ENCODE results near the gene SRSF5.

SRSF5 gene

DNA sequence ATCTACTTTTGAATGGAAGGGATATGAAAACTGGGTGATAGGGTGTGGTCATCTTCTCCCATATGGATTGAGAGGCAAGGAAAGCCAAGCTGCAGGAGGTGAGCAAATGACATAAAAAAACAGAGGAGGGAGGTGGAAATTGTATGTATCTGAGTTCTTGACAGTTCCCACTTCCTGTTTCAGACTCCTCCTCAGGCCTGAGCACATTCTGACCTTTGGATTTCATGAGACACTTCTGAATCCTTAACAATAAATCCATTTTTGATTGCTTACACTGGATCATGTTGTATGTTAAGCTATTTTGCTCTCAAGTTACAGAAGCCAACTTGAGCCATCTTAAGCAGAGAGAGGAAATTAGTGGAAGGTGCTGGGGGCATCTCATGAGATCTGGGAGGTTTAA lies 11.6 kb upstream of the SRSF5 start:
- no peak overlapping the region for H3K27ac ChIP-seq
- CTCF ChIA-PET: no interaction called here
- POLR2A ChIA-PET (ENCODE audit: low non-redundant PET): no interaction called here
- DNase-seq (ENCODE audit: low spot score): no peak
- TF ChIP-seq, protein P1, sequence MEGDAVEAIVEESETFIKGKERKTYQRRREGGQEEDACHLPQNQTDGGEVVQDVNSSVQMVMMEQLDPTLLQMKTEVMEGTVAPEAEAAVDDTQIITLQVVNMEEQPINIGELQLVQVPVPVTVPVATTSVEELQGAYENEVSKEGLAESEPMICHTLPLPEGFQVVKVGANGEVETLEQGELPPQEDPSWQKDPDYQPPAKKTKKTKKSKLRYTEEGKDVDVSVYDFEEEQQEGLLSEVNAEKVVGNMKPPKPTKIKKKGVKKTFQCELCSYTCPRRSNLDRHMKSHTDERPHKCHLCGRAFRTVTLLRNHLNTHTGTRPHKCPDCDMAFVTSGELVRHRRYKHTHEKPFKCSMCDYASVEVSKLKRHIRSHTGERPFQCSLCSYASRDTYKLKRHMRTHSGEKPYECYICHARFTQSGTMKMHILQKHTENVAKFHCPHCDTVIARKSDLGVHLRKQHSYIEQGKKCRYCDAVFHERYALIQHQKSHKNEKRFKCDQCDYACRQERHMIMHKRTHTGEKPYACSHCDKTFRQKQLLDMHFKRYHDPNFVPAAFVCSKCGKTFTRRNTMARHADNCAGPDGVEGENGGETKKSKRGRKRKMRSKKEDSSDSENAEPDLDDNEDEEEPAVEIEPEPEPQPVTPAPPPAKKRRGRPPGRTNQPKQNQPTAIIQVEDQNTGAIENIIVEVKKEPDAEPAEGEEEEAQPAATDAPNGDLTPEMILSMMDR (conservative IDR thresholded peaks at IDR 0.05; ENCODE audit: low read depth): no peak

DNA sequence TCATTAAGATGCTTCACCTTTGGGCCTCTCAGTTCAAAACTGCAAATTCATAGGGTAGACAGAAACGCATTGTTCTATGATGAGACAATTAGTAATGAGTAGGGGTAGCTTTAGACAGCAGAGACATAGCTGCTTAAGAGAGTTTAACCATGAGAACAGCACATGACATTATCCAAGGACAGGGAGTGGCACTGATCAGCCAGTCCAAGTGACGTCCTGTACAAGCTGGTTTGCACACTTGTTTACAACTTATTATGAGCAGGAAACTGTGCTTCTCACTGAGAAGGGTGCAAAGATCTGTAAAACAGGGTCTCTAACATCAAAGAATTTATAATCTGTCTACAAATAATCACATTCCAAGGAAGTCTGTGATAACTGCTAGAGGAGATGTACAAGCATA lies 11.2 kb upstream of the SRSF5 start:
- ChIA-PET CTCF (no interaction called here), POLR2A (ENCODE audit: low non-redundant PET) (no interaction called here)
- TF ChIP-seq, protein P1 (conservative IDR thresholded peaks at IDR 0.05; ENCODE audit: low read depth): no peak
- no peak overlapping the region for H3K27ac ChIP-seq
- DNase-seq (ENCODE audit: low spot score): no peak

DNA sequence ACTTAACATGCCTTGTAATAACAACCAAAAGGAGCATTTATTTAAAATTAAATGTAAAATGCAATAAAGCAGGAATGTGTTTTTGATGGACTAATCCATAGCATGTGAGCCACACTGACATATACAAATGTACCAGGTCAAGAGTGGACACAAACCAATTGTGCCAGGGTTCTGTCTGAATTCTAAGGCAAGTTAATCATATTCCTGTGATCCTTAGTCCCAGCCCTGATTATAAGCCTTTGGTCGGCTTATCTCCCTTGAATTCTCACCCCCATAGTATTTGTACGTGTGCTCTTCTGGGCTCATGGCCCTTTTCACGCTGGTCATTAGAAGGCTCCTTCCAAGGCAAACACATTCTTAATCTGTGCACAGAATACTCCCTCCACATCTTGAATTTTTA lies 10.6 kb upstream of the SRSF5 start:
- ChIA-PET POLR2A (ENCODE audit: low non-redundant PET) (no interaction called here), CTCF (no interaction called here)
- DNase-seq (ENCODE audit: low spot score): no peak
- no peak overlapping the region for H3K27ac ChIP-seq
- TF ChIP-seq, protein P1 (conservative IDR thresholded peaks at IDR 0.05; ENCODE audit: low read depth): no peak

DNA sequence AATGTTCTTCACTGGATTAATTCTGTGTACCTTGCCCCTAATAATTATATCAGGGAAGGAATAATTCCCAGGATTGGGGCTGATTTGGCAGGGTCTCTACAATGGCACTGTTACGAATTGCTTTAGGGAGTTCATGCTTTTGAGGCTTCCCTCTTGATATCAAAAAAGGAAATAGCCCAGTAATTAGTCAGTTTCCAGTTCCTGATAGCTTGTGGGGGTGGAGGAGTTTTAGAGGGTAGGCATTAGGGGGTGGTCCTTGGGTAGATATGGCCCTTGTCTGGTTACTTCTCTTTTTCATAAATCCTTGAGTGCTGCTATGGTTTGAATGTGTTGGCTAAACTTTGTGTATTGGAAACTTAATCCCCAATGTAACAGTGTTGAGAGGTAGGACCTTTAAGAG lies 6.1 kb upstream of the SRSF5 start:
- CTCF ChIA-PET: no interaction called here
- H3K27ac ChIP-seq: no peak overlapping the region
- POLR2A ChIA-PET (ENCODE audit: low non-redundant PET): no interaction called here
- TF ChIP-seq, protein P1 (conservative IDR thresholded peaks at IDR 0.05; ENCODE audit: low read depth): no peak
- no peak for DNase-seq (ENCODE audit: low spot score)

DNA sequence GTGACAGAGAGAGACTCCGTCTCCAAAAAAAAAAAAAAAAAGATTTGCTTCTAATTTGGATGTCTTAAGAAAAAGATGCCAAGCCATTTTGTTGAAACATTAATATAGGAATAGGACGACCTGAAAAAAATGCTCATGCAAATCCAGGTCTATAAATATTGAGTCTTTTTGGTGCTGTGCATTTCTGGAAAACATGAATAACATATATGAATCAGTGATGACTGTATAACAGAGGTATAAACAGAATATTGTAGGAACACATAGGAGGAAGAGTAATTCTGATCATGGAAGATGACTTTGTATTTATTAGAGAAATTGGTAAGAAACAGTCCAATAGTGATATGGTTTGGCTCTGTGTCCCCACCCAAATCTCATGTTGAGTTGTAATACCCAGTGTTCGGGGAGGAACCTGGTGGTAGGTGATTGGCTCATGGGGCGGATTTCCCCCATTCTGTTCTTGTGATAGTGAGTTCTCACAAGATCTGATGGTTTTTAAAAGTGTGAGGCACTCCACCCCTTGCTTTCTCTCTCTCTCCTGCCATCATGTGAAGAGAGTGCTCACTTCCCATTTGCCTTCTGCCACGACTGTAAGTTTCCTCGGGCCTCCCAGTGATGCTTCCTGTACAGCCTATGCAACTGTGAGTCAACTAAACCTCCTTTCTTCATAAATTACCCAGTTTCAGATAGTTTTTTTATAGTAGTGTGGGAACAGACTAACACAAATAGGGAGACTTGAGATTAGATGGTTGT lies 3.0 kb upstream of the SRSF5 start:
- TF ChIP-seq, protein P1 (conservative IDR thresholded peaks at IDR 0.05; ENCODE audit: low read depth): no peak
- POLR2A ChIA-PET (ENCODE audit: low non-redundant PET): no interaction called here
- DNase-seq (ENCODE audit: low spot score): no peak
- H3K27ac ChIP-seq: no peak overlapping the region
- CTCF ChIA-PET: interaction anchor here (0.6 kb wide), 1 partner anchor 19 kb away, joined by 3 read pairs; no protein-coding TSS in a partner anchor

DNA sequence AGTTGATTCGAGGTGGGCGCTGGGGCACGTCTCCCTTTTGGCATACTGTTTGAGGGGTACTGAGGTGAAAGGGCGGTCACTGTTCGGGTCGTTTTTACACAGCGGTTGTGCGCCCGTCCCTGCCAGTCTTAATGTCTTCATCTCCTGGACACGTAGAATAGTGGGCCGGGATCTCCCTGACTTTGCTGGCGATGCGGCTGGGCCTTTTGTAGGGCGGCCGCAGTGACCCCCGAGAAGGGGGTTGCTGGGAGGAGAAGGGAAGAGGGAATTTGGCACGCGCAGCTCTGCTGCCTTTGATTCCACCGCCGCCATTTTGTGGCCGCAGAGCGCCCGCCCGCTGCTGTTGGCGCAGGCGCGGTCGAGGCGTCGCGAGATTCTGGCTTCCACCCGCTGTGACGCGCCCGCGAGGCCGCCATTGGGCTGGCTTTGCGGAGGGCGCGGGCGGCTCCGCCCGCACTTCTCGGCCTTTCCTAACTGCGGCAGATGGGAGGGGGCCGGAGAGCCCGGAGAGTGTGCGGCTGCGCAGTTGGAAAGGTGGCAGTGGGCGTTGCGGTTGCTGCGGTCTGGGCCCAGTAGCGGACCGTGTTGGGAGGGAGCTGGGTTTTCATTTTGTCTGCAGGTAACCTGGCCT lies 542 bp downstream of the SRSF5 start:
- CTCF ChIA-PET: interaction anchor here (1.0 kb wide), 1 partner anchor 33 kb away, joined by 3 read pairs; no protein-coding TSS in a partner anchor
- peak; percentile 86 for DNase-seq (ENCODE audit: low spot score)
- POLR2A ChIA-PET (ENCODE audit: low non-redundant PET): interaction anchor here (0.6 to 1.1 kb wide), 3 partner anchors 11 to 1016 kb away, joined by 3 read pairs; no protein-coding TSS in a partner anchor
- peak overlapping the region; percentile 97 for H3K27ac ChIP-seq
- TF ChIP-seq, protein P1 (conservative IDR thresholded peaks at IDR 0.05; ENCODE audit: low read depth): no peak

Data from RWPE1 (cell line).